BLaER1 treated with 17β-estradiol and CSF1 and Interleukin-3, amounts not matched to agents 10 nM and 100 nM (cell line): ENCODE data around the gene BCAT1.

Experiments used
- H3K27ac ChIP-seq, 11 experiments: shearing (Covaris generic); formaldehyde crosslinking; 2 replicates each; pipeline ENCODE4 v1.8.1; 2022
- H3K27me3 ChIP-seq, 11 experiments: shearing (Covaris generic); formaldehyde crosslinking; 2 replicates each; pipeline ENCODE4 v1.8.1; 2022
- H3K36me3 ChIP-seq, 11 experiments: shearing (Covaris generic); formaldehyde crosslinking; 2 replicates each; pipeline ENCODE4 v1.8.1; 2022
- H3K4me1 ChIP-seq, 10 experiments: shearing (Covaris generic); formaldehyde crosslinking; 2 replicates each; pipeline ENCODE4 v1.8.1; 2022
- H3K4me2 ChIP-seq, 11 experiments: shearing (Covaris generic); formaldehyde crosslinking; 2 replicates each; pipeline ENCODE4 v1.8.1; 2022
- H3K4me3 ChIP-seq, 10 experiments: shearing (Covaris generic); formaldehyde crosslinking; 2 replicates each; pipeline ENCODE4 v1.8.1; 2022
- H3K9ac ChIP-seq, 11 experiments: shearing (Covaris generic); formaldehyde crosslinking; 2 replicates each; pipeline ENCODE4 v1.8.1; 2022
- H3K9me3 ChIP-seq, 11 experiments: shearing (Covaris generic); formaldehyde crosslinking; replicated peaks in 1 of 11; 2 replicates each; pipeline ENCODE4 v1.8.1; 2022
- H4K20me1 ChIP-seq, 11 experiments: shearing (Covaris generic); formaldehyde crosslinking; 2 replicates each; pipeline ENCODE4 v1.8.1; 2022
- Cebpa-rat ChIP-seq, 11 experiments: shearing (Covaris generic); IDR thresholded peaks; 2 replicates each; pipeline ENCODE4 v1.8.1; 2022

BCAT1 gene

GRCh38 chr12:24835377-24835776, 113.5 kb downstream of the BCAT1 start:
- no peaks in the 10 kb centered on the region for H4K20me1 ChIP-seq
- no peak for TF ChIP-seq Cebpa-rat (IDR thresholded peaks at IDR 0.05)
- H3K27ac ChIP-seq, result no peak overlapping the region; a peak in 1 of 22 replicates
- no peak overlapping the region for H3K9ac ChIP-seq
- H3K27me3 ChIP-seq, result no peaks in the 10 kb centered on the region
- no peak overlapping the region for H3K4me3 ChIP-seq
- peaks cover 0 to 14% (median 3%) of the 10 kb centered on the region in 11 experiments; a peak in 9 of 22 replicates for H3K9me3 ChIP-seq
- no peak overlapping the region for H3K4me2 ChIP-seq
- peaks cover 45 to 96% (median 87%) of the 10 kb centered on the region in 11 experiments for H3K36me3 ChIP-seq
- H3K4me1 ChIP-seq, result peaks cover 0 to 37% (median 34%) of the 10 kb centered on the region in 10 experiments; a peak in 18 of 20 replicates

GRCh38 chr12:24833513-24833912, 115.4 kb downstream of the BCAT1 start:
- no peak for TF ChIP-seq Cebpa-rat (IDR thresholded peaks at IDR 0.05)
- H3K36me3 ChIP-seq, result peaks cover 60 to 96% (median 91%) of the 10 kb centered on the region in 11 experiments

GRCh38 chr12:24823808-24824515, 124.9 kb downstream of the BCAT1 start:
- H4K20me1 ChIP-seq, result no peaks in the 10 kb centered on the region
- H3K4me1 ChIP-seq, result peaks cover 0 to 72% (median 8%) of the 10 kb centered on the region in 10 experiments; a peak in 10 of 20 replicates
- H3K9me3 ChIP-seq, result peaks cover 0 to 10% (median 0%) of the 10 kb centered on the region in 11 experiments; a peak in 3 of 22 replicates
- H3K27me3 ChIP-seq, result no peaks in the 10 kb centered on the region
- peaks cover 52 to 100% (median 98%) of the 10 kb centered on the region in 11 experiments for H3K36me3 ChIP-seq
- peak overlapping the region in 5 of 11 experiments; percentile 3 to 63 (median 12); a peak in 6 of 22 replicates for H3K4me2 ChIP-seq
- H3K4me3 ChIP-seq, result no peak overlapping the region
- peak overlapping the region in 5 of 11 experiments; percentile 12 to 28 (median 20); a peak in 8 of 22 replicates for H3K27ac ChIP-seq
- H3K9ac ChIP-seq, result no peak overlapping the region
- no peak for TF ChIP-seq Cebpa-rat (IDR thresholded peaks at IDR 0.05)

More at GRCh38 chr12:24833513-24833912, 115.4 kb downstream of the BCAT1 start:
- Histone ChIP-seq H3K9me3 (peaks cover 0 to 11% (median 3%) of the 10 kb centered on the region in 11 experiments; a peak in 8 of 22 replicates), H3K4me3 (no peak overlapping the region), H3K27ac (no peak overlapping the region), H3K27me3 (no peaks in the 10 kb centered on the region), H3K9ac (no peak overlapping the region), H3K4me1 (peaks cover 0 to 20% (median 15%) of the 10 kb centered on the region in 10 experiments; a peak in 17 of 20 replicates), H3K4me2 (no peak overlapping the region), H4K20me1 (no peaks in the 10 kb centered on the region)

GRCh38 chr12:24822121-24822899, 126.6 kb downstream of the BCAT1 start:
- H3K9me3 ChIP-seq, result peaks cover 0 to 4% (median 0%) of the 10 kb centered on the region in 11 experiments; a peak in 3 of 22 replicates
- H3K4me1 ChIP-seq, result peaks cover 0 to 80% (median 11%) of the 10 kb centered on the region in 10 experiments; a peak in 14 of 20 replicates
- H4K20me1 ChIP-seq, result no peaks in the 10 kb centered on the region
- H3K4me2 ChIP-seq, result peak overlapping the region in 3 of 11 experiments; percentile 46 to 63 (median 49); a peak in 5 of 22 replicates
- peak overlapping the region in 1 of 11 experiments; percentile 24; a peak in 1 of 22 replicates for H3K27ac ChIP-seq
- H3K4me3 ChIP-seq, result no peak overlapping the region
- H3K36me3 ChIP-seq, result peaks cover 43 to 100% (median 97%) of the 10 kb centered on the region in 11 experiments
- no peaks in the 10 kb centered on the region for H3K27me3 ChIP-seq
- TF ChIP-seq Cebpa-rat (IDR thresholded peaks at IDR 0.05), result no peak
- no peak overlapping the region for H3K9ac ChIP-seq

- Histone ChIP-seq H3K9ac (no peak overlapping the region), H3K4me2 (peak overlapping the region in 3 of 11 experiments; percentile 46 to 63 (median 49); a peak in 4 of 22 replicates), H3K27me3 (no peaks in the 10 kb centered on the region), H3K9me3 (peaks cover 0 to 4% (median 0%) of the 10 kb centered on the region in 11 experiments; a peak in 2 of 22 replicates), H3K4me1 (peaks cover 6 to 81% (median 17%) of the 10 kb centered on the region in 10 experiments; a peak in 19 of 20 replicates), H3K4me3 (no peak overlapping the region), H3K27ac (0 out of 22 replicates have a peak overlapping the region, but pooled peaks of 1 of the 11 experiments have one; percentile 6), H3K36me3 (peaks cover 46 to 100% (median 97%) of the 10 kb centered on the region in 11 experiments), H4K20me1 (no peaks in the 10 kb centered on the region)
- no peak for TF ChIP-seq Cebpa-rat (IDR thresholded peaks at IDR 0.05)
Measured at GRCh38 chr12:24821691-24822090, 127.2 kb downstream of the BCAT1 start.

- Histone ChIP-seq H4K20me1 (no peaks in the 10 kb centered on the region), H3K9me3 (peaks cover 0 to 2% (median 0%) of the 10 kb centered on the region in 11 experiments; a peak in 2 of 22 replicates), H3K27me3 (no peaks in the 10 kb centered on the region), H3K27ac (no peak overlapping the region), H3K9ac (no peak overlapping the region), H3K36me3 (peaks cover 41 to 100% (median 97%) of the 10 kb centered on the region in 11 experiments), H3K4me2 (no peak overlapping the region; a peak in 1 of 22 replicates), H3K4me3 (no peak overlapping the region), H3K4me1 (peaks cover 14 to 87% (median 25%) of the 10 kb centered on the region in 10 experiments)
- TF ChIP-seq Cebpa-rat (IDR thresholded peaks at IDR 0.05), result no peak
Measured at GRCh38 chr12:24820872-24821271, 128.0 kb downstream of the BCAT1 start.

- no peak overlapping the region for H3K4me3 ChIP-seq
- no peak for TF ChIP-seq Cebpa-rat (IDR thresholded peaks at IDR 0.05)
- H3K9me3 ChIP-seq, result no peaks in the 10 kb centered on the region
- H4K20me1 ChIP-seq, result no peaks in the 10 kb centered on the region
- H3K9ac ChIP-seq, result no peak overlapping the region; a peak in 1 of 22 replicates
- peaks cover 32 to 89% (median 79%) of the 10 kb centered on the region in 11 experiments for H3K36me3 ChIP-seq
- peak overlapping the region in 3 of 11 experiments; percentile 19 to 84 (median 84); a peak in 5 of 22 replicates for H3K4me2 ChIP-seq
- H3K27ac ChIP-seq, result no peak overlapping the region; a peak in 1 of 22 replicates
- no peaks in the 10 kb centered on the region for H3K27me3 ChIP-seq
- peaks cover 39 to 93% (median 43%) of the 10 kb centered on the region in 10 experiments for H3K4me1 ChIP-seq
Measured at GRCh38 chr12:24818351-24818750, 130.6 kb downstream of the BCAT1 start.

- peaks cover 12 to 88% (median 73%) of the 10 kb centered on the region in 11 experiments; a peak in 21 of 22 replicates for H3K36me3 ChIP-seq
- peak overlapping the region; percentile 52 to 90 (median 78) for H3K27ac ChIP-seq
- peak overlapping the region; percentile 43 to 80 (median 65); a peak in 21 of 22 replicates for H3K9ac ChIP-seq
Measured at GRCh38 chr12:24815114-24815423, 133.8 kb downstream of the BCAT1 start.

More at GRCh38 chr12:24815114-24815423, 133.8 kb downstream of the BCAT1 start:
- peaks cover 0 to 6% (median under 1%) of the 10 kb centered on the region in 11 experiments; a peak in 7 of 22 replicates for H3K9me3 ChIP-seq
- peaks cover 39 to 91% (median 46%) of the 10 kb centered on the region in 10 experiments for H3K4me1 ChIP-seq
- no peaks in the 10 kb centered on the region for H3K27me3 ChIP-seq
- H3K4me3 ChIP-seq, result peak overlapping the region; percentile 4 to 55 (median 26); a peak in 15 of 20 replicates
- TF ChIP-seq Cebpa-rat (IDR thresholded peaks at IDR 0.05), result no peak
- no peaks in the 10 kb centered on the region for H4K20me1 ChIP-seq
- peak overlapping the region; percentile 66 to 91 (median 75) for H3K4me2 ChIP-seq
